RWPE2 (cell line): ENCODE results near the gene CCL26.

Experiments
- ATAC-seq: fragments of 200-7000 bp; cut with Tn5 transposase; 3 replicates; pipeline ENCODE4 v1.9.1; 2021; ENCODE audit warnings: low read depth
- DNase-seq: peaks from one replicate; pipeline ENCODE4 v3.0.0-alpha.2; 2020; ENCODE audit warnings: low spot score
- H3K27ac ChIP-seq: fragments of 450-650 bp; 2 replicates; pipeline ENCODE4 v1.5.1; 2017; ENCODE audit warnings: mild to moderate bottlenecking; ENCODE audit not compliant: poor library complexity, severe bottlenecking
- H3K27me3 ChIP-seq: fragments of 250-450 bp; sonication (Bioruptor Pico); 2 replicates; pipeline ENCODE4 v1.5.1; 2021; ENCODE audit warnings: mild to moderate bottlenecking, moderate library complexity; ENCODE audit not compliant: insufficient read depth, poor library complexity, severe bottlenecking
- H3K36me3 ChIP-seq: fragments of 250-450 bp; sonication (Bioruptor Pico); 2 replicates; pipeline ENCODE4 v1.5.1; 2020; ENCODE audit warnings: low read depth, mild to moderate bottlenecking, moderate library complexity
- H3K4me1 ChIP-seq: fragments of 250-450 bp; sonication (Bioruptor Pico); 2 replicates; pipeline ENCODE4 v1.5.1; 2021; ENCODE audit warnings: mild to moderate bottlenecking, moderate library complexity; ENCODE audit not compliant: insufficient read depth, poor library complexity, severe bottlenecking
- H3K4me3 ChIP-seq: fragments of 250-450 bp; sonication (Bioruptor Pico); 2 replicates; pipeline ENCODE4 v1.5.1; 2021; ENCODE audit warnings: mild to moderate bottlenecking, moderate library complexity; ENCODE audit not compliant: severe bottlenecking
- H3K9me3 ChIP-seq: fragments of 250-450 bp; sonication (Bioruptor Pico); 2 replicates; pipeline ENCODE4 v1.5.1; 2021; ENCODE audit warnings: mild to moderate bottlenecking, moderate library complexity; ENCODE audit not compliant: severe bottlenecking
- CTCF ChIP-seq: fragments of 450-650 bp; IDR thresholded peaks from one replicate; pipeline ENCODE4 v1.5.1; 2017; ENCODE audit warnings: mild to moderate bottlenecking, moderate library complexity; ENCODE audit not compliant: poor library complexity, severe bottlenecking

Gene CCL26

GRCh38 chr7:75758491-75758890 lies 13.5 kb downstream of the CCL26 start:
- no peak for ATAC-seq
- no peak for TF ChIP-seq CTCF
- Histone ChIP-seq H3K4me3 (no peak overlapping the region), H3K27me3 (no peaks in the 10 kb centered on the region), H3K9me3 (no peaks in the 10 kb centered on the region), H3K4me1 (no peaks in the 10 kb centered on the region), H3K36me3 (no peaks in the 10 kb centered on the region), H3K27ac (no peak overlapping the region)
- DNase-seq, result no peak

GRCh38 chr7:75757860-75758259 lies 14.2 kb downstream of the CCL26 start:
- ATAC-seq (no peak), DNase-seq (no peak)
- TF ChIP-seq CTCF, result no peak
- H3K4me3 ChIP-seq, result no peak overlapping the region
- no peak overlapping the region for H3K27ac ChIP-seq
- no peaks in the 10 kb centered on the region for H3K9me3 ChIP-seq
- no peaks in the 10 kb centered on the region for H3K36me3 ChIP-seq
- H3K27me3 ChIP-seq, result no peaks in the 10 kb centered on the region
- no peaks in the 10 kb centered on the region for H3K4me1 ChIP-seq

- Histone ChIP-seq H3K4me1 (no peaks in the 10 kb centered on the region), H3K9me3 (no peaks in the 10 kb centered on the region), H3K36me3 (no peaks in the 10 kb centered on the region), H3K27me3 (no peaks in the 10 kb centered on the region), H3K4me3 (no peak overlapping the region), H3K27ac (no peak overlapping the region)
- DNase-seq, result no peak
- peak; percentile 56 for TF ChIP-seq CTCF
- peak; percentile 52; the same call in 2 of the 3 replicates for ATAC-seq
Measured at GRCh38 chr7:75756991-75757676, 14.9 kb downstream of the CCL26 start.

- Histone ChIP-seq H3K36me3 (no peaks in the 10 kb centered on the region), H3K4me3 (no peak overlapping the region), H3K27ac (no peak overlapping the region), H3K9me3 (no peaks in the 10 kb centered on the region), H3K4me1 (no peaks in the 10 kb centered on the region), H3K27me3 (no peaks in the 10 kb centered on the region)
- TF ChIP-seq CTCF, result no peak
- ATAC-seq (no peak), DNase-seq (no peak)
Measured at GRCh38 chr7:75756206-75756990, 15.6 kb downstream of the CCL26 start.

GRCh38 chr7:75743455-75743859 lies 28.6 kb downstream of the CCL26 start:
- Histone ChIP-seq H3K4me3 (no peak overlapping the region), H3K4me1 (no peaks in the 10 kb centered on the region), H3K27ac (no peak overlapping the region), H3K27me3 (no peaks in the 10 kb centered on the region), H3K9me3 (no peaks in the 10 kb centered on the region), H3K36me3 (no peaks in the 10 kb centered on the region)
- no peak for ATAC-seq
- DNase-seq, result no peak
- TF ChIP-seq CTCF, result no peak
